ENCODE measurements around the gene ABR. TPM values are rescaled to one million over a fixed set of nuclear protein-coding genes. Genes with fewer than 3 reads are reported as not detected.

The ABR gene
- total and polyA plus RNA-seq, 2 of the 8 experiments (the other 6 are each of a cell fraction or from before 2014, with no cell fraction given): 44.8 to 47.2 TPM

DNA sequence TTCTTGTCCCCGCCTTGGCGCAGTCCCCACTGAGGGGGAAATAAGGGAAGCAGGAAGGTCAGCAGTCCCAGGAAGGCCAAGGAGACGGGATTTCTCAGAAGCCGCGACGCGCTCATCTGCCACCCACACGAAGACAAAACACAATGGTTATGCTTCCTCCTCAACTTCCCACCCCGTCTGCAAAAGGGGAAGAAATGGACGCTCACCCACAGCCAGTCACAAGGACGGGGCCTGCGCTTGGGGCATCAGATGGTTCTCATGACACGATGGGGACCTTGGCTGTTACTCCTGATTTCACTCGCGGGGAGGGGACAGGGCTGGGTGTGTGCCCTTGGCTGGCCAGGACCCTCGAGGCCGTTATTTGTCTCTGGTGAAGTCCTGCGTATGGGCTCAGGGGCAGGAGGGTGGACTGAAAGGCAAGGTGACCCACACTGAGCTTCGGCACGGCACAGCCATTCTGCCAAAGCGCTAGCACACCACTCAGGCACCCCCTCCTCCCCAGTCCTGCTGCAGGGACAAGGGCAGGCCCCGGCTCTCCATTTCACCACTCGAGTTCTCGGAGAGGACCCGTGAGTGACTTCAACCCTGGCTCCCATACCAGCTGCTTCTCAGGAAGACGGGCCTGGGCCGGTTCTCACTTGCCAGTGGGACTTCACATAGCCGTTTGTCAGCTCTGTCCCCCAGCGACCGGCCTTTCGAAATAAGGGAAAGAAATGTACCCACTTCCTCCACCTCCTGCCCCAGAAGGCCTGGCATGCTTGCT is 84.5 kb downstream of the ABR start:
- Histone ChIP-seq H2BK12ac (ENCODE audit: low read depth, low read length) (no peak overlapping the region), H2BK5ac (ENCODE audit: low read depth, low read length) (no peak overlapping the region), H3K14ac (ENCODE audit: insufficient read length) (no peak overlapping the region), H3K56ac (replicated peaks; ENCODE audit: insufficient read length, low read depth, low read length) (no peak overlapping the region), H3K4ac (replicated peaks; ENCODE audit: insufficient read length, low read depth, low read length) (no peak overlapping the region), H4K91ac (replicated peaks; ENCODE audit: insufficient read length, low read length) (no peak overlapping the region), H3K27ac (ENCODE audit: low read depth, low read length) (no peak overlapping the region), H3K36me3 (ENCODE audit: control insufficient read depth in 2 of 4, insufficient read depth in 4 of 4, low read length in 3 of 4) (no peaks in the 10 kb centered on the region; a peak in 2 of 8 replicates), H3K79me1 (ENCODE audit: low read depth, low read length) (no peaks in the 10 kb centered on the region), H2BK120ac (replicated peaks; ENCODE audit: low read depth, low read length) (no peak overlapping the region), H4K5ac (ENCODE audit: insufficient read length, low read depth, low read length) (no peak overlapping the region), H3K79me2 (ENCODE audit: control insufficient read depth in 1 of 2, insufficient read depth in 2 of 2, low read length in 2 of 2) (no peaks in the 10 kb centered on the region), H3K23me2 (ENCODE audit: low read depth, low read length) (no peaks in the 10 kb centered on the region), H4K20me1 (replicated peaks in 1 of 2; ENCODE audit: control insufficient read depth in 1 of 2, insufficient read depth in 2 of 2, low read length in 2 of 2) (peaks cover 4% of the 10 kb centered on the region in 2 experiments), H2AK5ac (ENCODE audit: low read depth, low read length) (no peak overlapping the region), H2BK15ac (ENCODE audit: low read length) (no peak overlapping the region), H3K9me3 (ENCODE audit: insufficient read depth in 2 of 2, low read depth in 1 of 2, low read length in 1 of 2) (no peaks in the 10 kb centered on the region), H3K23ac (ENCODE audit: insufficient read length) (no peak overlapping the region), H3K18ac (ENCODE audit: extremely low read depth, low read length) (no peak overlapping the region), H3K27me3 (replicated peaks in 1 of 4; ENCODE audit: control insufficient read depth in 3 of 4, extremely low read depth in 1 of 4, insufficient read depth in 3 of 4, low read length in 3 of 4) (no peaks in the 10 kb centered on the region), H3K9ac (replicated peaks in 1 of 4; ENCODE audit: extremely low read depth in 1 of 4, low read depth in 3 of 4, low read length in 3 of 4) (no peak overlapping the region), H2AFZ (ENCODE audit: low read length) (no peak overlapping the region), H3K4me1 (replicated peaks in 1 of 4; ENCODE audit: control insufficient read depth in 3 of 4, insufficient read depth in 4 of 4, low read length in 3 of 4) (peaks cover 0 to 4% (median 0%) of the 10 kb centered on the region in 4 experiments; a peak in 1 of 7 replicates), H3K4me2 (ENCODE audit: insufficient read depth in 1 of 2, low read depth in 2 of 2, low read length in 2 of 2) (no peak overlapping the region), H3K4me3 (ENCODE audit: extremely low read depth in 1 of 4, insufficient read depth in 2 of 4, low read depth in 3 of 4, low read length in 4 of 4) (no peak overlapping the region), H4K8ac (ENCODE audit: extremely low read depth, insufficient read depth, low read length) (no peak overlapping the region), H2BK20ac (ENCODE audit: low read length) (no peak overlapping the region)
- 83% methylated on average over 31 of the region's 31 CpGs; no CpG with 5 or more reads in 1 of the 2 experiments for WGBS, 2 experiments (ENCODE audit: extremely low coverage in 1 of 2, insufficient coverage in 1 of 2, insufficient read length in 1 of 2, insufficient replicate concordance in 2 of 2, low coverage in 1 of 2, low lambda C conversion rate in 2 of 2, missing lambda C conversion rate in 1 of 2)
- ChIA-PET CTCF (ENCODE audit: partially characterized antibody) (interaction anchor here (1.3 to 2.4 kb wide), 4 partner anchors 12 to 39 kb away, joined by 3 to 9 read pairs (median 6); no protein-coding TSS in a partner anchor), POLR2A (ENCODE audit: partially characterized antibody) (interaction anchor here (0.7 to 1.6 kb wide), 2 partner anchors 15 to 27 kb away, joined by 3 to 4 read pairs; no protein-coding TSS in a partner anchor)
- FAIRE-seq (no peak), DNase-seq (ENCODE audit: low read depth in 1 of 2, low spot score in 2 of 2) (no peak)
- TF ChIP-seq TCF12 (IDR thresholded peaks at IDR 0.05; ENCODE audit: low read depth, low read length) (no peak), TAF1 (IDR thresholded peaks at IDR 0.05; ENCODE audit: low read depth, low read length) (no peak), EGR1 (IDR thresholded peaks at IDR 0.05; ENCODE audit: borderline replicate concordance, low read depth, low read length) (no peak), ASH2L (IDR thresholded peaks at IDR 0.05; ENCODE audit: low read length) (no peak), HDAC6 (IDR thresholded peaks at IDR 0.05; ENCODE audit: low read depth, low read length) (no peak), ZNF274 (IDR thresholded peaks at IDR 0.05; ENCODE audit: borderline replicate concordance, extremely low read depth, low read length) (no peak), JUN (IDR thresholded peaks at IDR 0.05; ENCODE audit: low read depth, low read length) (no peak), POLR2A (IDR thresholded peaks at IDR 0.05; ENCODE audit: control extremely low read depth in 1 of 2, low read depth in 2 of 2, low read length in 2 of 2) (no peak), RFX5 (IDR thresholded peaks at IDR 0.05; ENCODE audit: borderline replicate concordance, low read depth, low read length) (no peak), POLR2AphosphoS5 (IDR thresholded peaks at IDR 0.05; ENCODE audit: low read depth, low read length) (no peak), SUZ12 (IDR thresholded peaks at IDR 0.05; ENCODE audit: low read length) (no peak), CREB1 (IDR thresholded peaks at IDR 0.05) (no peak)
- TF ChIP-seq, protein P1, sequence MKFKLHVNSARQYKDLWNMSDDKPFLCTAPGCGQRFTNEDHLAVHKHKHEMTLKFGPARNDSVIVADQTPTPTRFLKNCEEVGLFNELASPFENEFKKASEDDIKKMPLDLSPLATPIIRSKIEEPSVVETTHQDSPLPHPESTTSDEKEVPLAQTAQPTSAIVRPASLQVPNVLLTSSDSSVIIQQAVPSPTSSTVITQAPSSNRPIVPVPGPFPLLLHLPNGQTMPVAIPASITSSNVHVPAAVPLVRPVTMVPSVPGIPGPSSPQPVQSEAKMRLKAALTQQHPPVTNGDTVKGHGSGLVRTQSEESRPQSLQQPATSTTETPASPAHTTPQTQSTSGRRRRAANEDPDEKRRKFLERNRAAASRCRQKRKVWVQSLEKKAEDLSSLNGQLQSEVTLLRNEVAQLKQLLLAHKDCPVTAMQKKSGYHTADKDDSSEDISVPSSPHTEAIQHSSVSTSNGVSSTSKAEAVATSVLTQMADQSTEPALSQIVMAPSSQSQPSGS (IDR thresholded peaks at IDR 0.05; ENCODE audit: low read length): no peak
